Measurements from ENCODE around the gene STAMBPL1.
A peak's percentile ranks its signal among the peaks of the same experiment; 100 is the strongest.
"Not testable (repeated sequence)": the region's sequence is repeated elsewhere in the genome, so short reads cannot be mapped to it uniquely, and the experiment has no call there.

Gene STAMBPL1

GRCh38 chr10:88923520-88923919 is 43.5 kb downstream of the STAMBPL1 start:
- no peak for DNase-seq

- no peak for DNase-seq
Measured at GRCh38 chr10:88926566-88927415, 46.7 kb downstream of the STAMBPL1 start.

- DNase-seq: no peak
Measured at GRCh38 chr10:88927416-88927690, 47.3 kb downstream of the STAMBPL1 start.

GRCh38 chr10:88928254-88928653 is 48.2 kb downstream of the STAMBPL1 start:
- no peak for DNase-seq

GRCh38 chr10:88931548-88931947 is 51.5 kb downstream of the STAMBPL1 start:
- DNase-seq: no peak

- not testable (repeated sequence) for DNase-seq
Measured at GRCh38 chr10:88932029-88932428, 52.0 kb downstream of the STAMBPL1 start.

- peak; percentile 62 for DNase-seq
Measured at GRCh38 chr10:88932539-88933256, 52.7 kb downstream of the STAMBPL1 start.

GRCh38 chr10:88933564-88933963 is 53.5 kb downstream of the STAMBPL1 start:
- no peak for DNase-seq

GRCh38 chr10:88934900-88935672 is 55.0 kb downstream of the STAMBPL1 start:
- DNase-seq: peak; percentile 82

- DNase-seq: no peak
Measured at GRCh38 chr10:88936656-88937055, 56.6 kb downstream of the STAMBPL1 start.

GRCh38 chr10:88938039-88938438 is 58.0 kb downstream of the STAMBPL1 start:
- DNase-seq: no peak

- DNase-seq: no peak
Measured at GRCh38 chr10:88938938-88939337, 58.9 kb downstream of the STAMBPL1 start.

- no peak for DNase-seq
Measured at GRCh38 chr10:88941026-88941425, 61.0 kb downstream of the STAMBPL1 start.

GRCh38 chr10:88943778-88944177 is 63.7 kb downstream of the STAMBPL1 start:
- no peak for DNase-seq

- DNase-seq: no peak
Measured at GRCh38 chr10:88944813-88945212, 64.8 kb downstream of the STAMBPL1 start.

GRCh38 chr10:88946200-88946599 is 66.2 kb downstream of the STAMBPL1 start:
- DNase-seq: no peak

GRCh38 chr10:88946965-88947590 is 67.0 kb downstream of the STAMBPL1 start:
- DNase-seq: no peak

- no peak for DNase-seq
Measured at GRCh38 chr10:88949051-88949450, 69.0 kb downstream of the STAMBPL1 start.

GRCh38 chr10:88949912-88950837 is 70.1 kb downstream of the STAMBPL1 start:
- no peak for DNase-seq

- DNase-seq: no peak
Measured at GRCh38 chr10:88952647-88953111, 72.6 kb downstream of the STAMBPL1 start, which contains the start of gene ACTA2. Gene ACTA2 (minus strand): TSS chr10:88952773. CDS start chr10:88948930, 3,843 bp downstream.

GRCh38 chr10:88953662-88954061 is 73.6 kb downstream of the STAMBPL1 start:
- no peak for DNase-seq

Data from CD4-positive, alpha-beta T cell treated with Interleukin-4 for 4 hours (primary cell).